Liver (tissue), 3 donors: ENCODE data around the gene EARS2.

Experiments
- CTCF ChIP-seq: fragments of 150-350 bp; IDR thresholded peaks from 2 replicates; pipeline ENCODE4 v1.5.1; 2017; ENCODE audit warnings: improper control_type of control experiment, low read depth, low read length; ENCODE audit not compliant: missing input control
- JUND ChIP-seq, 2 donors: IDR thresholded peaks; 2 replicates each; pipeline ENCODE4 v1.6.1; 2016; ENCODE audit warnings: antibody characterized with exemption in 2 of 2
- RAD21 ChIP-seq, 2 donors: IDR thresholded peaks; 2 replicates each; pipeline ENCODE4 v1.6.1; 2016; ENCODE audit warnings: antibody characterized with exemption in 2 of 2, mild to moderate bottlenecking in 2 of 2
- REST ChIP-seq: IDR thresholded peaks from 2 replicates; pipeline ENCODE4 v1.6.1; 2016; ENCODE audit warnings: antibody characterized with exemption, mild to moderate bottlenecking
- YY1 ChIP-seq: IDR thresholded peaks from 2 replicates; pipeline ENCODE4 v1.6.1; 2016; ENCODE audit warnings: antibody characterized with exemption, mild to moderate bottlenecking
- donor health status: healthy.
- donor health status: healthy.

- TF ChIP-seq CTCF, result no peak
- TF ChIP-seq REST, result no peak
- no peak for TF ChIP-seq YY1
- TF ChIP-seq RAD21 (IDR thresholded peaks at IDR 0.05), result no peak
- TF ChIP-seq JUND (IDR thresholded peaks at IDR 0.05), result no peak
Observed at GRCh38 chr16:23584186-23585076, 27.3 kb upstream of the EARS2 start.
